ENCODE measurements around the gene CRIM1. TPM values are rescaled to one million over a fixed set of nuclear protein-coding genes. Genes with fewer than 3 reads are reported as not detected.
A peak's percentile ranks its signal among the peaks of the same experiment; 100 is the strongest.

CRIM1 gene
- polyA plus RNA-seq, 6 donors from 2014 or later = 1.1 to 5.3 (median 2.7) TPM

GRCh38 chr2:36369716-36370115 lies 14.1 kb downstream of the CRIM1 start:
- Mint-ChIP-seq H3K27me3 (no peaks in the 10 kb centered on the region), H3K9me3 (no peaks in the 10 kb centered on the region), H3K4me1 (peaks cover 0 to 18% (median 0%) of the 10 kb centered on the region in 3 donors), H3K4me3 (no peak overlapping the region), H3K36me3 (no peaks in the 10 kb centered on the region), H3K27ac (no peak overlapping the region)
- DNase-seq = no peak
- no peak for ATAC-seq (ENCODE audit: low read depth in 2 of 2)

GRCh38 chr2:36370281-36370680 lies 14.7 kb downstream of the CRIM1 start:
- Mint-ChIP-seq H3K4me1 (peaks cover 0 to 18% (median 0%) of the 10 kb centered on the region in 3 donors), H3K9me3 (no peaks in the 10 kb centered on the region), H3K36me3 (no peaks in the 10 kb centered on the region), H3K27ac (no peak overlapping the region), H3K4me3 (no peak overlapping the region), H3K27me3 (no peaks in the 10 kb centered on the region)
- no peak for DNase-seq
- no peak for ATAC-seq (ENCODE audit: low read depth in 2 of 2)

- Mint-ChIP-seq H3K4me1 (peaks cover 1 to 18% (median 4%) of the 10 kb centered on the region in 3 donors), H3K27me3 (no peaks in the 10 kb centered on the region), H3K36me3 (no peaks in the 10 kb centered on the region), H3K27ac (peak overlapping the region in 1 of 6 donors; percentile 52), H3K4me3 (no peak overlapping the region), H3K9me3 (no peaks in the 10 kb centered on the region)
- DNase-seq (no peak), ATAC-seq (ENCODE audit: low read depth in 2 of 2) (no peak)
Observed at GRCh38 chr2:36371070-36371874, 15.7 kb downstream of the CRIM1 start.

- Mint-ChIP-seq H3K27me3 (no peaks in the 10 kb centered on the region), H3K4me1 (peaks cover 7 to 19% (median 11%) of the 10 kb centered on the region in 3 donors), H3K9me3 (no peaks in the 10 kb centered on the region), H3K4me3 (no peak overlapping the region), H3K36me3 (no peaks in the 10 kb centered on the region), H3K27ac (peak overlapping the region in 1 of 6 donors; percentile 52)
- ATAC-seq (ENCODE audit: low read depth in 2 of 2) (no peak), DNase-seq (no peak)
Observed at GRCh38 chr2:36371928-36372391, 16.4 kb downstream of the CRIM1 start.

- H3K9me3 Mint-ChIP-seq = no peaks in the 10 kb centered on the region
- ATAC-seq (ENCODE audit: low read depth in 2 of 2) (no peak), DNase-seq (no peak)
- H3K4me3 Mint-ChIP-seq = no peak overlapping the region
- peak overlapping the region in 2 of 6 donors; percentile 49 to 54 for H3K27ac Mint-ChIP-seq
- H3K36me3 Mint-ChIP-seq = no peaks in the 10 kb centered on the region
- H3K4me1 Mint-ChIP-seq = peaks cover 9 to 19% (median 11%) of the 10 kb centered on the region in 3 donors
- no peaks in the 10 kb centered on the region for H3K27me3 Mint-ChIP-seq
Observed at GRCh38 chr2:36373149-36373926, 17.8 kb downstream of the CRIM1 start.

- DNase-seq = no peak
- Mint-ChIP-seq H3K4me3 (no peak overlapping the region), H3K4me1 (peaks cover 9 to 19% (median 11%) of the 10 kb centered on the region in 3 donors), H3K27ac (no peak overlapping the region), H3K9me3 (no peaks in the 10 kb centered on the region), H3K36me3 (no peaks in the 10 kb centered on the region), H3K27me3 (no peaks in the 10 kb centered on the region)
- no peak for ATAC-seq (ENCODE audit: low read depth in 2 of 2)
Observed at GRCh38 chr2:36374585-36374984, 19.0 kb downstream of the CRIM1 start.

- Mint-ChIP-seq H3K9me3 (no peaks in the 10 kb centered on the region), H3K27me3 (no peaks in the 10 kb centered on the region), H3K4me1 (peaks cover 17 to 24% (median 24%) of the 10 kb centered on the region in 3 donors), H3K4me3 (no peak overlapping the region), H3K27ac (peak overlapping the region in 2 of 6 donors; percentile 3 to 21), H3K36me3 (no peaks in the 10 kb centered on the region)
- DNase-seq (no peak), ATAC-seq (ENCODE audit: low read depth in 2 of 2) (no peak)
Observed at GRCh38 chr2:36376319-36376765, 20.8 kb downstream of the CRIM1 start.

- no peak overlapping the region for H3K4me3 Mint-ChIP-seq
Observed at GRCh38 chr2:36376992-36377738, 21.6 kb downstream of the CRIM1 start.

GRCh38 chr2:36379710-36380448 lies 24.3 kb downstream of the CRIM1 start:
- H3K27me3 Mint-ChIP-seq = no peaks in the 10 kb centered on the region
- H3K36me3 Mint-ChIP-seq = no peaks in the 10 kb centered on the region
- DNase-seq (no peak), ATAC-seq (ENCODE audit: low read depth in 2 of 2) (no peak)
- H3K27ac Mint-ChIP-seq = no peak overlapping the region
- peaks cover 17 to 24% (median 17%) of the 10 kb centered on the region in 3 donors for H3K4me1 Mint-ChIP-seq
- H3K4me3 Mint-ChIP-seq = no peak overlapping the region
- no peaks in the 10 kb centered on the region for H3K9me3 Mint-ChIP-seq

More at GRCh38 chr2:36376992-36377738, 21.6 kb downstream of the CRIM1 start:
- Mint-ChIP-seq H3K9me3 (no peaks in the 10 kb centered on the region), H3K27me3 (no peaks in the 10 kb centered on the region), H3K36me3 (no peaks in the 10 kb centered on the region), H3K27ac (peak overlapping the region in 2 of 6 donors; percentile 14 to 87), H3K4me1 (peaks cover 17 to 24% (median 24%) of the 10 kb centered on the region in 3 donors)
- ATAC-seq (ENCODE audit: low read depth in 2 of 2) (no peak), DNase-seq (no peak)

- Mint-ChIP-seq H3K9me3 (no peaks in the 10 kb centered on the region), H3K36me3 (no peaks in the 10 kb centered on the region), H3K27me3 (no peaks in the 10 kb centered on the region), H3K27ac (peak overlapping the region in 3 of 6 donors; percentile 47 to 76 (median 64)), H3K4me1 (peaks cover 17 to 24% (median 17%) of the 10 kb centered on the region in 3 donors), H3K4me3 (no peak overlapping the region)
- DNase-seq (no peak), ATAC-seq (ENCODE audit: low read depth in 2 of 2) (peak; percentile 56 to 64)
Observed at GRCh38 chr2:36380624-36381481, 25.3 kb downstream of the CRIM1 start.

- ATAC-seq (ENCODE audit: low read depth in 2 of 2) (no peak), DNase-seq (no peak)
- Mint-ChIP-seq H3K4me3 (no peak overlapping the region), H3K9me3 (no peaks in the 10 kb centered on the region), H3K27ac (peak overlapping the region in 1 of 6 donors; percentile 47), H3K27me3 (no peaks in the 10 kb centered on the region), H3K36me3 (no peaks in the 10 kb centered on the region), H3K4me1 (peaks cover 14% of the 10 kb centered on the region in 3 donors)
Observed at GRCh38 chr2:36381993-36382392, 26.4 kb downstream of the CRIM1 start.

GRCh38 chr2:36382472-36382871 lies 26.9 kb downstream of the CRIM1 start:
- DNase-seq = no peak
- Mint-ChIP-seq H3K27me3 (no peaks in the 10 kb centered on the region), H3K4me3 (no peak overlapping the region), H3K27ac (no peak overlapping the region), H3K36me3 (no peaks in the 10 kb centered on the region), H3K9me3 (no peaks in the 10 kb centered on the region), H3K4me1 (peaks cover 15 to 18% (median 18%) of the 10 kb centered on the region in 3 donors)
- no peak for ATAC-seq (ENCODE audit: low read depth in 2 of 2)

All from naive B cell (primary cell).